Ovary (tissue), 3 donors: ENCODE data around the gene FABP3.

Experiments used
- POLR2A ChIP-seq: fragments of 450-650 bp; IDR thresholded peaks from one replicate; pipeline ENCODE4 v1.6.1; 2017; ENCODE audit warnings: antibody characterized with exemption, mild to moderate bottlenecking, moderate library complexity
- TF ChIP-seq, protein P1 (sequence below), 3 donors: fragments of 450-650 bp in 2 of 3; fragments of 200-600 bp in 1 of 3; IDR thresholded peaks; one replicate each; pipeline versions ENCODE4 v1.5.1 to v1.8.0; 2016 to 2022; ENCODE audit warnings: antibody characterized with exemption in 3 of 3, mild to moderate bottlenecking in 1 of 3
- donor health status: DM: no; HTN: no; CAD: no.

DNA sequence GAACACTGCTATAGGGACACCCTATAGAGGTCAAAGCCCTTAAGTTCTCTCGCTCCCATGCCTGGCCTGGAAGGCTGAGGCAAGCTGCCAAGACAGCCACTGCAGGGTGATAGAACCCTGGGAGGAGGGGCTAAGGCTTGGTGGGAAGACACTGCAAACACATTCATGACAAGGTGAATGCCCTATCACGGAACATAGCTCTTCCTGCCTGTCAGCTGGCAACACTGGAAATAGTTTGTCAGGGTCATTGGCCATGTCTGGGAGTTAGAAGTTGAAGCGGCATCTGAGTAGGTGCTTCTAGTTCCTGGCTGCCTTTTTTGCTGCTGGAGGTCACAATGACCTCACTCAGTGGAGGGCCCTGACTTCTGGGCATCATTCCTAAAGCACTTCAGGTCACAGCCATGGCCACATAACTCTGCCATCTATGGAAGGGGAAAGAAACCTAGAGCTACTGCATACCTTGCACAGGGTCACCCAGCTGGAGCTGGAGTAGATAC lies 4.2 kb downstream of the FABP3 start:
- TF ChIP-seq POLR2A = no peak
- TF ChIP-seq, protein P1, sequence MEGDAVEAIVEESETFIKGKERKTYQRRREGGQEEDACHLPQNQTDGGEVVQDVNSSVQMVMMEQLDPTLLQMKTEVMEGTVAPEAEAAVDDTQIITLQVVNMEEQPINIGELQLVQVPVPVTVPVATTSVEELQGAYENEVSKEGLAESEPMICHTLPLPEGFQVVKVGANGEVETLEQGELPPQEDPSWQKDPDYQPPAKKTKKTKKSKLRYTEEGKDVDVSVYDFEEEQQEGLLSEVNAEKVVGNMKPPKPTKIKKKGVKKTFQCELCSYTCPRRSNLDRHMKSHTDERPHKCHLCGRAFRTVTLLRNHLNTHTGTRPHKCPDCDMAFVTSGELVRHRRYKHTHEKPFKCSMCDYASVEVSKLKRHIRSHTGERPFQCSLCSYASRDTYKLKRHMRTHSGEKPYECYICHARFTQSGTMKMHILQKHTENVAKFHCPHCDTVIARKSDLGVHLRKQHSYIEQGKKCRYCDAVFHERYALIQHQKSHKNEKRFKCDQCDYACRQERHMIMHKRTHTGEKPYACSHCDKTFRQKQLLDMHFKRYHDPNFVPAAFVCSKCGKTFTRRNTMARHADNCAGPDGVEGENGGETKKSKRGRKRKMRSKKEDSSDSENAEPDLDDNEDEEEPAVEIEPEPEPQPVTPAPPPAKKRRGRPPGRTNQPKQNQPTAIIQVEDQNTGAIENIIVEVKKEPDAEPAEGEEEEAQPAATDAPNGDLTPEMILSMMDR (IDR thresholded peaks at IDR 0.05) = no peak
